HepG2 (cell line): ENCODE measurements around the gene PODN. TPM values are rescaled to one million over a fixed set of nuclear protein-coding genes. Genes with fewer than 3 reads are reported as not detected.

Experiments used
- DR1 ChIP-seq: sonication (generic); formaldehyde crosslinking; IDR thresholded peaks from 2 replicates; pipeline ENCODE4 v1.8.0; 2021; ENCODE audit warnings: mild to moderate bottlenecking, missing genetic modification reagents, inconsistent platforms
- MAFK ChIP-seq, 2 experiments: IDR thresholded peaks in 1 of 2; conservative IDR thresholded peaks in 1 of 2; 2 replicates each; pipeline ENCODE4 v1.6.1; 2011; ENCODE audit warnings: improper control_type of control experiment in 2 of 2, low read length in 2 of 2
- MAZ ChIP-seq, 2 experiments: sonication (generic) in 1 of 2; formaldehyde crosslinking in 1 of 2; IDR thresholded peaks; 2 replicates each; pipeline versions ENCODE4 v1.5.0 to v1.6.1; 2012 to 2020; ENCODE audit warnings: low read depth in 2 of 2, mild to moderate bottlenecking in 2 of 2, borderline replicate concordance in 1 of 2, improper control_type of control experiment in 1 of 2, low read length in 1 of 2, missing genetic modification reagents in 1 of 2, moderate library complexity in 1 of 2
- MBD4 ChIP-seq: IDR thresholded peaks from 2 replicates; pipeline ENCODE4 v1.6.1; 2012; ENCODE audit warnings: low read length, inconsistent platforms, borderline replicate concordance
- MYNN ChIP-seq: sonication (generic); formaldehyde crosslinking; IDR thresholded peaks from 2 replicates; pipeline ENCODE4 v1.4.0; 2020; ENCODE audit warnings: mild to moderate bottlenecking, low read depth, missing genetic modification reagents
- NFYB ChIP-seq: sonication (generic); formaldehyde crosslinking; IDR thresholded peaks from 2 replicates; pipeline ENCODE4 v1.4.0; 2020; ENCODE audit warnings: missing genetic modification reagents
- NKX3-1 ChIP-seq: sonication (generic); formaldehyde crosslinking; IDR thresholded peaks from 2 replicates; pipeline ENCODE4 v1.5.0; 2020; ENCODE audit warnings: missing genetic modification reagents
- PRDM10 ChIP-seq: sonication (generic); formaldehyde crosslinking; IDR thresholded peaks from 2 replicates; pipeline ENCODE4 v1.4.0; 2020; ENCODE audit warnings: low read depth, missing genetic modification reagents
- RXRA ChIP-seq: sonication (generic); formaldehyde crosslinking; IDR thresholded peaks from 2 replicates; pipeline ENCODE4 v1.5.1; 2020; ENCODE audit warnings: missing genetic modification reagents
- SRSF1 ChIP-seq: fragments of 200-400 bp; formaldehyde crosslinking; optimal IDR thresholded peaks from 2 replicates; pipeline ENCODE3; 2017; ENCODE audit warnings: mild to moderate bottlenecking, low read depth, low read length, moderate library complexity
- STAG1 ChIP-seq: sonication (generic); formaldehyde crosslinking; IDR thresholded peaks from 2 replicates; pipeline ENCODE4 v1.4.0; 2020; ENCODE audit warnings: missing genetic modification reagents
- TAF15 ChIP-seq: fragments of 200-400 bp; formaldehyde crosslinking; IDR thresholded peaks from one replicate; pipeline ENCODE4 v1.6.1; 2018; ENCODE audit warnings: mild to moderate bottlenecking, low read depth, low read length; ENCODE audit not compliant: poor library complexity, severe bottlenecking
- ZHX2 ChIP-seq, 2 experiments: sonication (generic) in 1 of 2; formaldehyde crosslinking in 1 of 2; IDR thresholded peaks; 2 replicates each; pipeline versions ENCODE4 v1.6.1 to v1.9.0; 2014 to 2022; ENCODE audit warnings: antibody characterized with exemption in 1 of 2, borderline replicate concordance in 1 of 2, inconsistent platforms in 1 of 2, low read depth in 1 of 2, missing genetic modification reagents in 1 of 2
- ZNF296 ChIP-seq: sonication (generic); formaldehyde crosslinking; conservative IDR thresholded peaks from 2 replicates; pipeline ENCODE4 v1.5.0; 2020; ENCODE audit warnings: mild to moderate bottlenecking, missing genetic modification reagents
- ZNF709 ChIP-seq: sonication (generic); formaldehyde crosslinking; IDR thresholded peaks from 2 replicates; pipeline ENCODE4 v1.5.0; 2020; ENCODE audit warnings: mild to moderate bottlenecking, missing genetic modification reagents
- polyA plus RNA-seq, 8 experiments: library from polyadenylated mRNA; depleted of rRNA in 3 of 8; stranded (reverse) in 7 of 8; unstranded in 1 of 8; fragments of >200 nt; fragmentation: Illumina TruSeq in 4 of 8; extraction: Trizol in 4 of 8; gene quantifications; 2 replicates each; pipeline versions ENCODE4 v1.2.1 to v1.2.3, GENCODE V29; 2011 to 2016; ENCODE audit warnings: low read depth in 4 of 8, missing spikeins in 1 of 8, mixed read lengths in 1 of 8; ENCODE audit not compliant: insufficient read depth in 1 of 8
- total RNA-seq, 5 experiments: library from RNA; depleted of rRNA; stranded (reverse); fragments of >200 nt; fragmentation: Illumina TruSeq; extraction: Trizol; gene quantifications; 2 replicates each; pipeline ENCODE4 v1.2.3, GENCODE V29; 2016; ENCODE audit warnings: low read depth in 1 of 5

The PODN gene
- total and polyA plus RNA-seq, 2 of the 13 experiments (the other 11 are each of a cell fraction or from before 2014, with no cell fraction given) = 0.13 TPM; not detected in 1

- peak; percentile 54; the same call in 1 of the 2 replicates for TF ChIP-seq PRDM10
- no peak for TF ChIP-seq MBD4
- TF ChIP-seq ZNF709 = no peak
- TF ChIP-seq NFYB = no peak
- no peak for TF ChIP-seq TAF15
- TF ChIP-seq STAG1 (CRISPR knock-in tag) = no peak
- no peak for TF ChIP-seq NKX3-1 (CRISPR knock-in tag)
- 0 out of 2 replicates have a peak, but pooled peaks have one; percentile 48 for TF ChIP-seq ZHX2 (IDR thresholded peaks at IDR 0.05; ENCODE audit: low read depth)
- no peak for TF ChIP-seq ZHX2 (CRISPR knock-in tag; IDR thresholded peaks at IDR 0.05; ENCODE audit: borderline replicate concordance)
- peak; percentile 69; the same call in 1 of the 2 replicates for TF ChIP-seq MYNN (CRISPR knock-in tag)
- no peak for TF ChIP-seq MAFK (conservative IDR thresholded peaks at IDR 0.05 in 1 of 2, IDR thresholded peaks at IDR 0.05 in 1 of 2; ENCODE audit: low read length in 2 of 2)
- no peak for TF ChIP-seq SRSF1
- TF ChIP-seq RXRA = peak; percentile 84; the same call in 1 of the 2 replicates
- TF ChIP-seq DR1 (CRISPR knock-in tag) = no peak
- TF ChIP-seq ZNF296 (CRISPR knock-in tag) = peak; percentile 42
- TF ChIP-seq MAZ (IDR thresholded peaks at IDR 0.05; ENCODE audit: borderline replicate concordance, low read depth, low read length) = peak; percentile 38; the same call in 1 of the 2 replicates
- peak; percentile 77 for TF ChIP-seq MAZ (CRISPR knock-in tag; IDR thresholded peaks at IDR 0.05; ENCODE audit: low read depth)
These were observed 27.6 kb downstream of the PODN start (continued) for GRCh38 chr1:53089478-53090226.
